GM18505 (cell line): ENCODE measurements around the gene ALDH1B1.

Source experiments
- ATAC-seq: cut with Tn5 transposase; IDR thresholded peaks from one replicate; pipeline ENCODE4 v1.9.1; 2021; ENCODE audit not compliant: unreplicated experiment
- POLR2A ChIP-seq: IDR thresholded peaks from 4 replicates; pipeline ENCODE4 v1.6.1; 2011; ENCODE audit warnings: borderline replicate concordance; ENCODE audit not compliant: insufficient read depth, insufficient read length; ENCODE audit errors: extremely low read depth

Gene ALDH1B1

GRCh38 chr9:38421498-38422211 is 29.2 kb downstream of the ALDH1B1 start:
- TF ChIP-seq POLR2A: no peak
- no peak for ATAC-seq

GRCh38 chr9:38422555-38423260 is 30.2 kb downstream of the ALDH1B1 start:
- TF ChIP-seq POLR2A: no peak
- ATAC-seq: no peak

- no peak for TF ChIP-seq POLR2A
- no peak for ATAC-seq
Measured at GRCh38 chr9:38423273-38423972, 30.9 kb downstream of the ALDH1B1 start.

- TF ChIP-seq POLR2A: no peak
- ATAC-seq: no peak
Measured at GRCh38 chr9:38423973-38424843, 31.7 kb downstream of the ALDH1B1 start, which contains the start of gene IGFBPL1. Gene IGFBPL1, minus strand, starts transcription at chr9:38424454. Its CDS starts 30 bp downstream, at chr9:38424424.

- TF ChIP-seq POLR2A: no peak
Measured at GRCh38 chr9:38424918-38425317, 32.4 kb downstream of the ALDH1B1 start.

GRCh38 chr9:38428062-38428461 is 35.6 kb downstream of the ALDH1B1 start:
- no peak for TF ChIP-seq POLR2A
- ATAC-seq: no peak

More at GRCh38 chr9:38424918-38425317, 32.4 kb downstream of the ALDH1B1 start:
- ATAC-seq: no peak

GRCh38 chr9:38431116-38431515 is 38.6 kb downstream of the ALDH1B1 start:
- ATAC-seq: no peak
- no peak for TF ChIP-seq POLR2A

- no peak for ATAC-seq
- TF ChIP-seq POLR2A: no peak
Measured at GRCh38 chr9:38432922-38433510, 40.5 kb downstream of the ALDH1B1 start.

GRCh38 chr9:38434365-38434764 is 41.9 kb downstream of the ALDH1B1 start:
- TF ChIP-seq POLR2A: no peak
- no peak for ATAC-seq

GRCh38 chr9:38434853-38435252 is 42.4 kb downstream of the ALDH1B1 start:
- no peak for TF ChIP-seq POLR2A
- no peak for ATAC-seq

GRCh38 chr9:38435521-38435920 is 43.0 kb downstream of the ALDH1B1 start:
- no peak for ATAC-seq
- TF ChIP-seq POLR2A: no peak

- no peak for TF ChIP-seq POLR2A
- no peak for ATAC-seq
Measured at GRCh38 chr9:38436708-38437107, 44.2 kb downstream of the ALDH1B1 start.
